ENCODE data around the gene TENT4A.

DNA sequence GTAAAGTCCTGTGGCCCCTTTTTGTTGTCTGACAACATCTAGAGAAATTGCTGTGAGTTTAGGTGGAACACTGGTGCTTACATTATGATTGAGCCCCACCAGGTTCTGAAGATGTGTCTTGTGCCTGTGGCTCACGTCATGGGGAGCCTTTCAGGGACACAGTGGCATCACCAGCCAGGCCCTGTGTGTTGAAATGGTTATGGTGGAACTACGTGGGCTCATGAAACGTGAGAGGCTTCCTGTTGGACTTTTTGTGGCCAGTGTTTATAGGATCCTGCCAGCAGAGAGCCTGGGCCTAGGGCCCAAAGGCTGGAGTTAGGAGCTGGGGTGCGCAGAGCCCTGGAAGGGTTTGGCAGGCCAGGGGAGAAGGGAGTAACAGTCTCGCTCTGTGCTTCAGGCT lies 46.8 kb downstream of the TENT4A start:
- TF ChIP-seq ZFP3 (CRISPR knock-in tag; IDR thresholded peaks at IDR 0.05): no peak
- TF ChIP-seq TOX (CRISPR knock-in tag; IDR thresholded peaks at IDR 0.05; ENCODE audit: borderline replicate concordance): no peak
- TF ChIP-seq ZNF565 (CRISPR knock-in tag; conservative IDR thresholded peaks at IDR 0.05; ENCODE audit: low read depth): no peak
- TF ChIP-seq, protein P1, sequence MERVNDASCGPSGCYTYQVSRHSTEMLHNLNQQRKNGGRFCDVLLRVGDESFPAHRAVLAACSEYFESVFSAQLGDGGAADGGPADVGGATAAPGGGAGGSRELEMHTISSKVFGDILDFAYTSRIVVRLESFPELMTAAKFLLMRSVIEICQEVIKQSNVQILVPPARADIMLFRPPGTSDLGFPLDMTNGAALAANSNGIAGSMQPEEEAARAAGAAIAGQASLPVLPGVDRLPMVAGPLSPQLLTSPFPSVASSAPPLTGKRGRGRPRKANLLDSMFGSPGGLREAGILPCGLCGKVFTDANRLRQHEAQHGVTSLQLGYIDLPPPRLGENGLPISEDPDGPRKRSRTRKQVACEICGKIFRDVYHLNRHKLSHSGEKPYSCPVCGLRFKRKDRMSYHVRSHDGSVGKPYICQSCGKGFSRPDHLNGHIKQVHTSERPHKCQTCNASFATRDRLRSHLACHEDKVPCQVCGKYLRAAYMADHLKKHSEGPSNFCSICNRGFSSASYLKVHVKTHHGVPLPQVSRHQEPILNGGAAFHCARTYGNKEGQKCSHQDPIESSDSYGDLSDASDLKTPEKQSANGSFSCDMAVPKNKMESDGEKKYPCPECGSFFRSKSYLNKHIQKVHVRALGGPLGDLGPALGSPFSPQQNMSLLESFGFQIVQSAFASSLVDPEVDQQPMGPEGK (CRISPR knock-in tag; IDR thresholded peaks at IDR 0.05; ENCODE audit: borderline replicate concordance): no peak
- TF ChIP-seq, protein P2, sequence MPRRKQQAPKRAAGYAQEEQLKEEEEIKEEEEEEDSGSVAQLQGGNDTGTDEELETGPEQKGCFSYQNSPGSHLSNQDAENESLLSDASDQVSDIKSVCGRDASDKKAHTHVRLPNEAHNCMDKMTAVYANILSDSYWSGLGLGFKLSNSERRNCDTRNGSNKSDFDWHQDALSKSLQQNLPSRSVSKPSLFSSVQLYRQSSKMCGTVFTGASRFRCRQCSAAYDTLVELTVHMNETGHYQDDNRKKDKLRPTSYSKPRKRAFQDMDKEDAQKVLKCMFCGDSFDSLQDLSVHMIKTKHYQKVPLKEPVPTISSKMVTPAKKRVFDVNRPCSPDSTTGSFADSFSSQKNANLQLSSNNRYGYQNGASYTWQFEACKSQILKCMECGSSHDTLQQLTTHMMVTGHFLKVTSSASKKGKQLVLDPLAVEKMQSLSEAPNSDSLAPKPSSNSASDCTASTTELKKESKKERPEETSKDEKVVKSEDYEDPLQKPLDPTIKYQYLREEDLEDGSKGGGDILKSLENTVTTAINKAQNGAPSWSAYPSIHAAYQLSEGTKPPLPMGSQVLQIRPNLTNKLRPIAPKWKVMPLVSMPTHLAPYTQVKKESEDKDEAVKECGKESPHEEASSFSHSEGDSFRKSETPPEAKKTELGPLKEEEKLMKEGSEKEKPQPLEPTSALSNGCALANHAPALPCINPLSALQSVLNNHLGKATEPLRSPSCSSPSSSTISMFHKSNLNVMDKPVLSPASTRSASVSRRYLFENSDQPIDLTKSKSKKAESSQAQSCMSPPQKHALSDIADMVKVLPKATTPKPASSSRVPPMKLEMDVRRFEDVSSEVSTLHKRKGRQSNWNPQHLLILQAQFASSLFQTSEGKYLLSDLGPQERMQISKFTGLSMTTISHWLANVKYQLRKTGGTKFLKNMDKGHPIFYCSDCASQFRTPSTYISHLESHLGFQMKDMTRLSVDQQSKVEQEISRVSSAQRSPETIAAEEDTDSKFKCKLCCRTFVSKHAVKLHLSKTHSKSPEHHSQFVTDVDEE (CRISPR knock-in tag; IDR thresholded peaks at IDR 0.05): no peak
- TF ChIP-seq BACH2 (CRISPR knock-in tag; IDR thresholded peaks at IDR 0.05; ENCODE audit: borderline replicate concordance): no peak
